ENCODE measurements around the gene IQSEC3. TPM values are rescaled to one million over a fixed set of nuclear protein-coding genes. Genes with fewer than 3 reads are reported as not detected.

The IQSEC3 gene
- total RNA-seq, 1 donor from 2014 or later = 1.3 TPM

- TF ChIP-seq, protein P1, sequence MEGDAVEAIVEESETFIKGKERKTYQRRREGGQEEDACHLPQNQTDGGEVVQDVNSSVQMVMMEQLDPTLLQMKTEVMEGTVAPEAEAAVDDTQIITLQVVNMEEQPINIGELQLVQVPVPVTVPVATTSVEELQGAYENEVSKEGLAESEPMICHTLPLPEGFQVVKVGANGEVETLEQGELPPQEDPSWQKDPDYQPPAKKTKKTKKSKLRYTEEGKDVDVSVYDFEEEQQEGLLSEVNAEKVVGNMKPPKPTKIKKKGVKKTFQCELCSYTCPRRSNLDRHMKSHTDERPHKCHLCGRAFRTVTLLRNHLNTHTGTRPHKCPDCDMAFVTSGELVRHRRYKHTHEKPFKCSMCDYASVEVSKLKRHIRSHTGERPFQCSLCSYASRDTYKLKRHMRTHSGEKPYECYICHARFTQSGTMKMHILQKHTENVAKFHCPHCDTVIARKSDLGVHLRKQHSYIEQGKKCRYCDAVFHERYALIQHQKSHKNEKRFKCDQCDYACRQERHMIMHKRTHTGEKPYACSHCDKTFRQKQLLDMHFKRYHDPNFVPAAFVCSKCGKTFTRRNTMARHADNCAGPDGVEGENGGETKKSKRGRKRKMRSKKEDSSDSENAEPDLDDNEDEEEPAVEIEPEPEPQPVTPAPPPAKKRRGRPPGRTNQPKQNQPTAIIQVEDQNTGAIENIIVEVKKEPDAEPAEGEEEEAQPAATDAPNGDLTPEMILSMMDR (conservative IDR thresholded peaks at IDR 0.05; ENCODE audit: low read depth, low read length) = no peak
- no peak for DNase-seq (ENCODE audit: low read depth)
- H3K4me3 ChIP-seq (ENCODE audit: low read depth, low read length) = no peak overlapping the region
Observed at GRCh38 chr12:101969-102878, 35.7 kb downstream of the IQSEC3 start.

- DNase-seq (ENCODE audit: low read depth) = no peak
- TF ChIP-seq, protein P1 (conservative IDR thresholded peaks at IDR 0.05; ENCODE audit: low read depth, low read length) = no peak
- no peak overlapping the region for H3K4me3 ChIP-seq (ENCODE audit: low read depth, low read length)
Observed at GRCh38 chr12:102879-103168, 36.3 kb downstream of the IQSEC3 start.

DNA sequence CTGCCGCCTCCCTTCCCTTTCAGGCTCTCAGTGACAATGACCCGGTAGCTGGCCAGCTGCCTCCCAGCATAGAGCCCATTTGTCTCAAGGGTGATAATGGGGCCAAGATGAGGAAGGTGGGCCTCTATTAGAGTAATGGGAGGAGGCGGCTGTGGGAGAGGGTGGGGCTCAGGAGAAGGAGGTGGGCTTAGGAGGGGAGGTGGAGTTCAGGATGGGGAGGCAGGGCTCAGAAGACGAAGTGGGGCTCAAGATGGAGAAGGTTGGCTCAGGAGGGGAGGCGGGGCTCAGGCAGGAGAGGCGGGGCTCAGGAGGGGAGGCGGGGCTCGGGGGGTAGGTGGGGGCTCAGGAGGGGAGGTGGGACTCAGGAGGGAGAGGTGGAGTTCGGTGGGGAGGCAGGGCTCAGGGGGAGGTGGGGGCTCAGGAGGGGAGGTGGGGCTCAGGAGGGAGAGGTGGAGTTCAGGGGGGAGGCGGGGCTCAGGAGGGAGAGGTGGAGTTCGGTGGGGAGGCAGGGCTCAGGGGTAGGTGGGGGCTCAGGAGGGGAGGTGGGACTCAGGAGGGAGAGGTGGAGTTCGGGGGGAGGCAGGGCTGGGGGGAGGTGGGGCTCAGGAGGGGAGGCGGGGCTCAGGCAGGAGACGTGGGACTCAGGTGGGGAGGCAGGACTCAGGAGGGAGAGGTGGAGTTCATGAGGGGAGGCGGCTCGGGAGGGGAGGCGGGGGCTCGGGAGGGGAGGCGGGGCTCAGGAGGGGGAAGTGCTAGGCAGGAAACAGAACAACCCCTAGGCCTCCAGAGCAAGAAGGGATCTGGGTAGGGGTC is 36.8 kb downstream of the IQSEC3 start:
- H3K4me3 ChIP-seq (ENCODE audit: low read depth, low read length) = no peak overlapping the region
- TF ChIP-seq, protein P1 (conservative IDR thresholded peaks at IDR 0.05; ENCODE audit: low read depth, low read length) = no peak
- DNase-seq (ENCODE audit: low read depth) = no peak

- TF ChIP-seq, protein P1 (conservative IDR thresholded peaks at IDR 0.05; ENCODE audit: low read depth, low read length) = no peak
- no peak for DNase-seq (ENCODE audit: low read depth)
- no peak overlapping the region for H3K4me3 ChIP-seq (ENCODE audit: low read depth, low read length)
Observed at GRCh38 chr12:104551-105081, 38.0 kb downstream of the IQSEC3 start.

- TF ChIP-seq, protein P1 (conservative IDR thresholded peaks at IDR 0.05; ENCODE audit: low read depth, low read length) = no peak
- H3K4me3 ChIP-seq (ENCODE audit: low read depth, low read length) = no peak overlapping the region
- no peak for DNase-seq (ENCODE audit: low read depth)
Observed at GRCh38 chr12:105696-106095, 39.1 kb downstream of the IQSEC3 start.

GRCh38 chr12:106118-106591 is 39.6 kb downstream of the IQSEC3 start:
- H3K4me3 ChIP-seq (ENCODE audit: low read depth, low read length) = no peak overlapping the region
- TF ChIP-seq, protein P1 (conservative IDR thresholded peaks at IDR 0.05; ENCODE audit: low read depth, low read length) = no peak
- DNase-seq (ENCODE audit: low read depth) = no peak

All from epithelial cell of proximal tubule (primary cell).